AG04449 (cell line): Measurements from ENCODE around the gene SGMS1.

Source experiments
- CTCF ChIA-PET: fragments of 350-600 bp; formaldehyde crosslinking; extraction: SDS; loops from one replicate; lab custom pipeline; 2021; ENCODE audit warnings: antibody characterized with exemption; lab: Yijun Ruan, JAX
- POLR2A ChIA-PET: fragments of 400-600, 350-600 bp; formaldehyde crosslinking; extraction: SDS; loops from one replicate; lab custom pipeline; 2020; ENCODE audit warnings: antibody characterized with exemption, inconsistent platforms; lab: Yijun Ruan, JAX
- DNase-seq: peaks from one replicate; pipeline ENCODE4 v3.0.0-alpha.2; 2010; ENCODE audit warnings: low read depth, low spot score
- H3K4me3 ChIP-seq: 2 replicates; pipeline ENCODE4 v1.5.1; 2011; ENCODE audit warnings: low read depth, mild to moderate bottlenecking, control low read depth, low read length
- CTCF ChIP-seq: IDR thresholded peaks from one replicate; pipeline ENCODE4 v1.5.1; 2011; ENCODE audit warnings: mild to moderate bottlenecking, moderate library complexity, low read length, control low read depth, inconsistent platforms; ENCODE audit not compliant: insufficient read depth; ENCODE audit errors: missing control alignments

The SGMS1 gene

GRCh38 chr10:50658165-50658564 is 34.4 kb upstream of the SGMS1 start:
- H3K4me3 ChIP-seq: no peak overlapping the region
- no peak for DNase-seq
- POLR2A ChIA-PET: no interaction called here
- CTCF ChIA-PET: no interaction called here
- TF ChIP-seq CTCF: no peak

GRCh38 chr10:50653758-50654157 is 30.0 kb upstream of the SGMS1 start:
- POLR2A ChIA-PET: no interaction called here
- H3K4me3 ChIP-seq: no peak overlapping the region
- no peak for TF ChIP-seq CTCF
- no peak for DNase-seq
- CTCF ChIA-PET: interaction anchor here (0.7 to 1.9 kb wide), 11 partner anchors 10 to 430 kb away, joined by 3 to 10 read pairs (median 5); no protein-coding TSS in a partner anchor

- ChIA-PET CTCF (interaction anchor here (0.7 to 1.9 kb wide), 13 partner anchors 9 to 430 kb away, joined by 3 to 10 read pairs (median 4); no protein-coding TSS in a partner anchor), POLR2A (no interaction called here)
- peak; percentile 46 for TF ChIP-seq CTCF
- no peak overlapping the region for H3K4me3 ChIP-seq
- DNase-seq: no peak
Measured at GRCh38 chr10:50653142-50653541, 29.4 kb upstream of the SGMS1 start.

GRCh38 chr10:50651808-50652207 is 28.1 kb upstream of the SGMS1 start:
- ChIA-PET CTCF (interaction anchor here (1.0 to 2.7 kb wide), 4 partner anchors 8 to 89 kb away, joined by 3 to 7 read pairs (median 4); no protein-coding TSS in a partner anchor), POLR2A (interaction anchor here (1.1 kb wide), 1 partner anchor 27 kb away, joined by 3 read pairs; no protein-coding TSS in a partner anchor)
- H3K4me3 ChIP-seq: no peak overlapping the region
- no peak for TF ChIP-seq CTCF
- DNase-seq: no peak

GRCh38 chr10:50650481-50650880 is 26.7 kb upstream of the SGMS1 start:
- ChIA-PET CTCF (interaction anchor here (2.7 kb wide), 1 partner anchor 10 kb away, joined by 7 read pairs; no protein-coding TSS in a partner anchor), POLR2A (no interaction called here)

GRCh38 chr10:50648935-50649227 is 25.1 kb upstream of the SGMS1 start:
- H3K4me3 ChIP-seq: no peak overlapping the region
- ChIA-PET CTCF (interaction anchor here (1.0 kb wide), 1 partner anchor 281 kb away, joined by 3 read pairs; no protein-coding TSS in a partner anchor), POLR2A (no interaction called here)
- no peak for DNase-seq
- no peak for TF ChIP-seq CTCF

More at GRCh38 chr10:50650481-50650880, 26.7 kb upstream of the SGMS1 start:
- H3K4me3 ChIP-seq: no peak overlapping the region
- TF ChIP-seq CTCF: no peak
- DNase-seq: no peak
